Left lung (tissue), 10 donors: ENCODE results near the gene NFATC1. TPM values are rescaled to one million over a fixed set of nuclear protein-coding genes. Genes with fewer than 3 reads are reported as not detected.

Experiments used
- ATAC-seq: fragments of 200-7000 bp; cut with Tn5 transposase; one replicate; pipeline ENCODE4 v1.9.1; 2020; ENCODE audit warnings: moderate library complexity
- DNase-seq, 4 donors: peaks; one replicate each; pipeline ENCODE4 v3.0.0-alpha.2; 2013 to 2020
- H3K27ac ChIP-seq, 2 donors: fragments of 200-600 bp; sonication (generic) in 1 of 2; one replicate each; pipeline versions ENCODE4 v1.5.0 to v1.8.0; 2020 to 2021
- H3K27me3 ChIP-seq, 2 donors: fragments of 200-600 bp; sonication (generic) in 1 of 2; one replicate each; pipeline versions ENCODE4 v1.5.0 to v1.8.0; 2020 to 2021
- H3K36me3 ChIP-seq, 2 donors: fragments of 200-600 bp; sonication (generic) in 1 of 2; one replicate each; pipeline versions ENCODE4 v1.5.0 to v1.8.0; 2020 to 2021
- H3K4me1 ChIP-seq, 2 donors: fragments of 200-600 bp; one replicate each; pipeline ENCODE4 v1.8.0; 2021
- H3K4me3 ChIP-seq, 2 donors: fragments of 200-600 bp; sonication (generic) in 1 of 2; one replicate each; pipeline versions ENCODE4 v1.5.0 to v1.8.0; 2020 to 2021; ENCODE audit warnings: mild to moderate bottlenecking in 1 of 2
- H3K9me3 ChIP-seq, 2 donors: fragments of 200-600 bp; sonication (generic) in 1 of 2; one replicate each; pipeline versions ENCODE4 v1.5.0 to v1.8.0; 2020 to 2021
- intact Hi-C, 2 donors: fragments of 100-400 bp; cut with DNase I; formaldehyde crosslinking; loops; one replicate each; pipeline versions ENCODE4 v1.11.2 to v1.14.2; 2022
- polyA plus RNA-seq, 6 donors: library from polyadenylated mRNA; unstranded; fragments of 120-200 nt; gene quantifications; one replicate each; pipeline ENCODE4 v1.2.1, GENCODE V29; 2013; ENCODE audit not compliant: insufficient read length in 6 of 6
- total RNA-seq, 2 donors: library from RNA; stranded (reverse); fragmentation: NEBNext Ultra II Directional; extraction: Animal tissue kit (Norgen Biotek cat#: 25700); gene quantifications; one replicate each; pipeline ENCODE4 v1.2.1, GENCODE V29; 2021
- TF ChIP-seq, protein P1 (sequence below), 2 donors: fragments of 200-600 bp; sonication (generic) in 1 of 2; IDR thresholded peaks; one replicate each; pipeline versions ENCODE4 v1.5.0 to v1.8.0; 2021; ENCODE audit warnings: antibody characterized with exemption in 2 of 2
- donor health status: DM: no; HTN: yes; CAD: no.
- donor health status: DM: no; HTN: no; CAD: no.

NFATC1 gene
- total and polyA plus RNA-seq, 8 donors: 6.5 to 17.1 (median 8.0) TPM

GRCh38 chr18:79578396-79579260 lies 182.9 kb downstream of the NFATC1 start:
- Histone ChIP-seq H3K27ac (no peak overlapping the region), H3K4me3 (no peak overlapping the region), H3K9me3 (peaks cover 0 to 7% of the 10 kb centered on the region in 2 donors), H3K4me1 (peaks cover 4 to 11% of the 10 kb centered on the region in 2 donors), H3K36me3 (no peaks in the 10 kb centered on the region), H3K27me3 (peaks cover 0 to 19% of the 10 kb centered on the region in 2 donors)
- no peak for ATAC-seq
- intact Hi-C loops: no loop called here
- peak in 2 of 4 donors; percentile 30 to 78 for DNase-seq
- TF ChIP-seq, protein P1, sequence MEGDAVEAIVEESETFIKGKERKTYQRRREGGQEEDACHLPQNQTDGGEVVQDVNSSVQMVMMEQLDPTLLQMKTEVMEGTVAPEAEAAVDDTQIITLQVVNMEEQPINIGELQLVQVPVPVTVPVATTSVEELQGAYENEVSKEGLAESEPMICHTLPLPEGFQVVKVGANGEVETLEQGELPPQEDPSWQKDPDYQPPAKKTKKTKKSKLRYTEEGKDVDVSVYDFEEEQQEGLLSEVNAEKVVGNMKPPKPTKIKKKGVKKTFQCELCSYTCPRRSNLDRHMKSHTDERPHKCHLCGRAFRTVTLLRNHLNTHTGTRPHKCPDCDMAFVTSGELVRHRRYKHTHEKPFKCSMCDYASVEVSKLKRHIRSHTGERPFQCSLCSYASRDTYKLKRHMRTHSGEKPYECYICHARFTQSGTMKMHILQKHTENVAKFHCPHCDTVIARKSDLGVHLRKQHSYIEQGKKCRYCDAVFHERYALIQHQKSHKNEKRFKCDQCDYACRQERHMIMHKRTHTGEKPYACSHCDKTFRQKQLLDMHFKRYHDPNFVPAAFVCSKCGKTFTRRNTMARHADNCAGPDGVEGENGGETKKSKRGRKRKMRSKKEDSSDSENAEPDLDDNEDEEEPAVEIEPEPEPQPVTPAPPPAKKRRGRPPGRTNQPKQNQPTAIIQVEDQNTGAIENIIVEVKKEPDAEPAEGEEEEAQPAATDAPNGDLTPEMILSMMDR (IDR thresholded peaks at IDR 0.05): no peak
